Renal pelvis (tissue), 4 donors: ENCODE data around the gene NSD1. TPM values are rescaled to one million over a fixed set of nuclear protein-coding genes. Genes with fewer than 3 reads are reported as not detected.
A peak's percentile ranks its signal among the peaks of the same experiment; 100 is the strongest.

Source experiments
- DNase-seq: peaks from one replicate; pipeline ENCODE4 v3.0.0-alpha.2; 2013
- polyA plus RNA-seq, 3 donors: library from polyadenylated mRNA; unstranded; fragments of 120-200 nt; gene quantifications; one replicate each; pipeline ENCODE4 v1.2.1, GENCODE V29; 2013; ENCODE audit not compliant: insufficient read length in 3 of 3

The NSD1 gene
- polyA plus RNA-seq, 3 donors = 62.9 to 70.0 (median 68.5) TPM

DNA sequence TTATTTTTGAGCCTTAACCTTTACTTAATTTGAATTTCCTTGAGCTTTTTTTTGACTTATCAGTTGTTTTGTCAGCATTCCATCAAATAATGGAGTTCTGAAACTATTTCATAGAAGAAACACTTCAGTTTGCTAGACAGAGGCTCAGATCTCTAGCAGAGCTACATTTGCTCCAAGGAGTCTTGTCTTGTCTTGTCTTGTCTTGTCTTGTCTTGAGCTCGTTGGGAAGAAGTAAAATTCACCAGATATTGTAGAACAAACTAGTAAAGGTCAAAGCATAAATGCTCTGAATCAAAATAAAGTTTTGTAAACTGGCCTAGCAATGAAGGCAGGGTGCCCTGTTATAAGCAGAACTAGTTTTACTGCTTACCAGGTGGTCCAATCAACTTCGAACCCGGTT is 136.4 kb downstream of the NSD1 start:
- no peak for DNase-seq

DNA sequence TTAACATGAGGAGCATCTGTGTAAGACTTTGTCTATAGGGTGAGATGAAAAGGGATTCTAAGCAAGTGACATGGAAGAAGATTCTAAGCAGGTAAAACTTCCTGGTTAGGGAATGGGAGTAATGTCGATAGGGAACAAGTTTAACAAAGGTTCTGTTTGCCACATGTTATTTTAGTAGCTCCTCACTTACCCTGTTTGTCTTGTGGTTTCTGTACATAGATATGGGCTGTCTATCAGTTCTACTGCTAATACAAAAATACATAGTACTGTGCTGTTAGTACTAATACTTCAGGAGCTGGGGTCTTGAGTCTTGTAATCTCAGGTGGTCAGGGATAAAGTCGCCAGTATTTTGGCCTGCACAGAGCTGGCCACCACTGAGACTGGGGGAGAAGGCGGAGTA is 137.1 kb downstream of the NSD1 start:
- no peak for DNase-seq

DNA sequence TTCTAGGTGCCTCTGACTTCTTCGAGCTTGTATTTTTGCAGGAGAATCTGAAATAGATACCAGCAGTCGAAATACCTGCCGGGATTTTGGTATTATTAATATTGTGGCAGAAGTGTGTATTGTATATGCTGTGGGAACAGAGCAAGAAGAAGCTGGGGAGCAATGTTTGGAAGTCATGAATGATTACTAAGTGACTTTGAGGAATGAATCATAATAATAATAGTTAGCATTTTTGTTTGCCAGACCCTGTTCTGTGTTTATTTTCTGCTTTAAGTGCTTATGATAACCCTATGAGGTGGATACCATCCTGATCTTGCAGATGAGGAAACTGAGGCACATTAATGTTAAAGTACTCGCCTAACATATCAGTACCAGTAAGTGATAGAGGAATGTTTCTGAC is 137.5 kb downstream of the NSD1 start:
- no peak for DNase-seq

DNA sequence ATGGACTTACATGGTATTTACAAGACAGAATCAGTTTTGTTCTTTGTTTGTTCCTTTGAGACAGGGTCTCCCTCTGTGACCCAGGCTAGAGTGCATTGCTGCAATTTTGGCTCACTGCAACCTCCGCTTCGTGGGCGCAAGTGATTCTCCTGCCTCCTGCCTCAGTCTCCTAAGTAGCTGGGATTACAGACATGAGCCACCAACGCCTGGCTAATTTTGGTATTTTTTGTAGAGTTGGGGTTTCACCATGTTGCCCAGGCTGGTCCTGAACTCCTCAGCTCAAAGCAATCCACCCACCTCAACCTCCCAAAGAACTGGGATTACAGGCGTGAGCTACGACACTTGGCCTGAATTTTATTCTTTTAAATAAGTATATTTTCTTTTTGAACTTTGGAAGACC is 142.3 kb downstream of the NSD1 start:
- no peak for DNase-seq

DNA sequence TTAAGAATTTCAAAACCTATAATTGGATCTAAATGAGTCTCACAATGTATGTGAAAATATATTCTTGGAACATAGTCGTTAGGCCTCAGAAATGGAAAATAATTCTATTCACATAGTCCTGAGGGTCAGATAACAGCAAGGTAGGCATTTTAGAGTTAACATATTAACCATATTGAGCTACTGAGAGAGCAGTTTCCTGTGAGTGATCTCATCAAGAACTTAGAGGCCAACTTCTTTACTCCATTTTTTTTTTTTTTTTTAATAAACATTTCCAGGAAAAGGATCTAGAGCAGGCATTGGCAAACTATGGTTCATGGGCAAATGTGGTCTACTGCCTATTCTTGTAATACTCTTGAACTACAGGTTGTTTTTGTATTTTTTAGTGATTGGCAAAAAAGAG is 143.3 kb downstream of the NSD1 start:
- DNase-seq = no peak

DNA sequence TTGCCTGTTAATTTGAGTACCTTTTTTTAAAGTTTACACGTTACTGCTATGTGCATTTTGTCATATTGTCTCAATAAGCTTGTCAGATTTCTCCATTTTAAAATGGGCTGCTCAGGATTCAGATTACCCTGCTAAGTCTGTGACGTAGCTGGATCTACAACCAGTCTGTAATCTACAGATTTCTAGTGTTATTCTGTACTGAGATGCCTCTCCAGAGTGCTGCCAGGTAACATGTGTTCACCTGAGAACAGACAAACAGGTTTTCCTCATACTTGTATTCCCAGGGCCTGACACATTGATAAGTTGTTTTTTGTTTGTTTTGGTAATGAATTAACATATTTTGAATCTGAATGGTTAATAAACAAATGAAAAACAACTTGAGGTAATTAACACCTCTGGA is 154.6 kb downstream of the NSD1 start:
- DNase-seq = no peak

DNA sequence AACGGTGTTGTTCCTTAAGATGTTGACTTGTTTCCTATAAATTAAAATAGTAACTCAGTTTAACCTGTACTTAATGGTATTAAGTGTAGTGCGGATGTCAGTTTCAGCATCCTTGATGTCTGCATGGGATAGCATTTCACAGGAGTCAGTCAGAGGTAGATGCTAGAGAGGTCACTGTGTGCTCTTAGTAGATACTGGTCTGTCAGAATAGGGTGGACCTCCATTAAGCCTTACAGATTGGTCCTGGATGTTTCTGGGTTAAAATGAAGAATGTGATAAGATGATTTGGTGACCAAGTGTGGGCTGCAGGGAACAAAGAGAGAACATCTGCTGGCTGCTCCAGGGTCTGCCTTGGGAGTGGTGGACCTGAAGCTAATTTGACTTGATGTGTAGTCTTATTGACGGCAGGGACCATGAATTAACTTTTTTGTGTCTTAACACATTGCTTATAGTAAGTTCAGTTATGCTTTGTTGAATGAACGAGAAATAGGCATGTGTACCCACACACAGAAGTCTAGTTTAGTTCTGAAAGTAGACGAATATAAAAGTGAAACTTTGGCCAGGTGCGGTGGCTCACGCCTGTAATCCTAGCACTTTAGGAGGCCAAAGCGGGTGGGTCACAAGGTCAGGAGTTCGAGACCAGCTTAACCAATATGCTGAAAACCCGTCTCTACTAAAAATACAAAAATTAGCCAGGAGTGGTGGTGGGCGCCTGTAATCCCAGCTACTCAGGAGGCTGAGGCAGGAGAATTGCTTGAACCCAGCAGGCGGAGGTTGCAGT is 157.4 kb downstream of the NSD1 start:
- no peak for DNase-seq

DNA sequence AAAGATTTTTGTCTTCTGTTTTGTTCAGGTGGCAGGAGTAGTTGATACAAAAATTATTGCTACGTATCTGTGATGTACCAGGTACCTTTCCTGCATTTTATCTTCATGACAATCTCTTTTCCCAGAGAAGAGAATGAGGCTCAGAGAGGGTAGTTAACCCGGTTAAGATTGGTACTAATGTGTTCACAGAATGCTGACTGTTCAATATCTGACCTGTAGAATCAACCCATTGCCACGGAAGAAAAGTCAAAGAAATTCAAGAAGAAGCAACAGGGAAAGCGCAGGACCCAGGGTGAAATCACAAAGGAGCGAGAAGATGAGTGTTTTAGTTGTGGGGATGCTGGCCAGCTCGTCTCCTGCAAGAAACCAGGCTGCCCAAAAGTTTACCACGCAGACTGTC is 158.2 kb downstream of the NSD1 start:
- DNase-seq = no peak

DNA sequence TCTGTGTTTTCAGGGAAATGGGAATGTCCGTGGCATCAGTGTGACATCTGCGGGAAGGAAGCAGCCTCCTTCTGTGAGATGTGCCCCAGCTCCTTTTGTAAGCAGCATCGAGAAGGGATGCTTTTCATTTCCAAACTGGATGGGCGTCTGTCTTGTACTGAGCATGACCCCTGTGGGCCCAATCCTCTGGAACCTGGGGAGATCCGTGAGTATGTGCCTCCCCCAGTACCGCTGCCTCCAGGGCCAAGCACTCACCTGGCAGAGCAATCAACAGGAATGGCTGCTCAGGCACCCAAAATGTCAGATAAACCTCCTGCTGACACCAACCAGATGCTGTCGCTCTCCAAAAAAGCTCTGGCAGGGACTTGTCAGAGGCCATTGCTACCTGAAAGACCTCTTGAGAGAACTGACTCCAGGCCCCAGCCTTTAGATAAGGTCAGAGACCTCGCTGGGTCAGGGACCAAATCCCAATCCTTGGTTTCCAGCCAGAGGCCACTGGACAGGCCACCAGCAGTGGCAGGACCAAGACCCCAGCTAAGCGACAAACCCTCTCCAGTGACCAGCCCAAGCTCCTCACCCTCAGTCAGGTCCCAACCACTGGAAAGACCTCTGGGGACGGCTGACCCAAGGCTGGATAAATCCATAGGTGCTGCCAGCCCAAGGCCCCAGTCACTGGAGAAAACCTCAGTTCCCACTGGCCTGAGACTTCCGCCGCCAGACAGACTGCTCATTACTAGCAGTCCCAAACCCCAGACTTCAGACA is 160.4 kb downstream of the NSD1 start:
- DNase-seq = no peak

DNA sequence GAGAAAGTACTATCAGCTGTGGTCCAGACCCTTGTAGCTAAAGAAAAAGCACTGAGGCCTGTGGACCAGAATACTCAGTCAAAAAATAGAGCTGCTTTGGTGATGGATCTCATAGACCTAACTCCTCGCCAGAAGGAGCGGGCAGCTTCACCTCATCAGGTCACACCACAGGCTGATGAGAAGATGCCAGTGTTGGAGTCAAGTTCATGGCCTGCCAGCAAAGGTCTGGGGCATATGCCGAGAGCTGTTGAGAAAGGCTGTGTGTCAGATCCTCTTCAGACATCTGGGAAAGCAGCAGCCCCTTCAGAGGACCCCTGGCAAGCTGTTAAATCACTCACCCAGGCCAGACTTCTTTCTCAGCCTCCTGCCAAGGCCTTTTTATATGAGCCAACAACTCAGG is 161.1 kb downstream of the NSD1 start:
- no peak for DNase-seq

DNA sequence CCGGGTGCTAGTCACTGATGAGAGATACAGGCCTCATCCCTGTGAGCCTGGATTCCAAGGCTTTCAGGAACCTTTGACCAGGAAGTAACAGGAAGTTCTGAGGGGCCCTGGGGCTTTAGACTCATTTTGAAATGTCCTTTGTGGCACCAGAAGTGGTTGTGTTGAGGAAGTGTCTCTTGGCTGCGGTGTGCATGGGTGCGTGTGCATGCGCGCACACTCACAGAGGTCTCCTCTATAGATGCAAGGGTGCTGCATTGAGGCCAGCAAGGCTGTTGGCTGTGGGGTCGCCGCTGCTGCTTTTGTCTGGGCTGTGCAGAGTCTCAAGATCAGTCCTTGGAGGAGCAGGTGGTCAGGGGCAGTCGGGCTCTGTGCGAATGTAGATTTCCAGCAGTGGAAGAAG is 162.4 kb downstream of the NSD1 start:
- no peak for DNase-seq

DNA sequence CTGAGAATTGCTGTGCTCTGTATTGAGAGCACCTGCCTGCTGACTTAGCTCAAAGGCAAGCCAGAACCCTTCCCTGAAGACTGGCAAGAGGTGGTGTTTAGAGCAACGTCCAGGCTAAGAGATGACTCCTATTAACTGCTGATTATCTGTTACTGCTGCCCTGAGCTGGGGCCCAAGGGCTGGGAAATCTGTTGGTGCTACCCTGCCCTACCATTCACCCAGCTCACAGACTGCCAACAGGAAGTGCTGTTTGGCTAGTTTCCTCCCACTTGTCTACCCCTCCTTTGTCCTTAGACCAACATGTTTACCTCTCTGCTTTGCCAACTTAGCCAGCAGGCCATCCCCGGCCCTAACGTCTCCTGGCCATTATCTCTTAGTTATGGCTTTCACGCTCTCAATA is 163.0 kb downstream of the NSD1 start:
- DNase-seq = no peak

DNA sequence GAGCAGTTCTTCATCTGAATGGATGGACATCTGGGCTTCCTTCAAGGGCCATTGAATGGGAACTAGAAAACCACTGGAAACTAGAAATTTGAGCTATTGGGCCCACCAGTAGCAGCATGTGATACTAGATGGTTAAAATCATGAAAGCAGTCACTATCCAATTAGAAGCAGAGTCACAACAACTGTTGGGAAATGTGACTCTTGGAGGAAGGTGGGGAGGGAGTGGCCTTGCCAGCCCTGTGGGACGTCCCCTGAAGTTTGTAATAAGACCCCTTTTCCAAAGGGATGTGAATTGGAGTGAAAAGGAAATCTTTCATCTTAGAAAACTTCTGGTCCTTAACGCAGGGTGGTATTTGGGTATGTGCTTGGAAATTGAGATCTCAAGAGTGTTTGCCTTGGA is 164.3 kb downstream of the NSD1 start:
- DNase-seq = no peak

DNA sequence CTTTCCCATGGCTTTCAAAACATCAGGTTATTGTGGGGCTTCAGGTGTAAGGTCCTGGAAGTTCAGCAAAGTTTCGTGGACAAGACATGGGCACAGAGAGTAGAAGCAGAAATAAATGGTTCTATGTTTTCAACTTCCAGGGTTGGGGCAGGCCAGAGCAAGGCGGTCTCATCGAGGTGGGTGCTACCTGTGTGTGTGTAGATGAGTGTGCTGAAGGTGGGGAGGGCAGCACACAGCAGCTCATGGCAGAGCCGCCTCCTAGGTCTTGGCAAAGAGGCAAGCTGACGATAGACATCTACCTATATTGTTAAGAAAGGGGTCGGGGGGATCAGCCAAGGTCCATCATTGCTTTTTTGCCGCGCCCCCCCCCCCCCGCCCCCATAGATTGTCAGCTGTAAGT is 166.1 kb downstream of the NSD1 start:
- no peak for DNase-seq

DNA sequence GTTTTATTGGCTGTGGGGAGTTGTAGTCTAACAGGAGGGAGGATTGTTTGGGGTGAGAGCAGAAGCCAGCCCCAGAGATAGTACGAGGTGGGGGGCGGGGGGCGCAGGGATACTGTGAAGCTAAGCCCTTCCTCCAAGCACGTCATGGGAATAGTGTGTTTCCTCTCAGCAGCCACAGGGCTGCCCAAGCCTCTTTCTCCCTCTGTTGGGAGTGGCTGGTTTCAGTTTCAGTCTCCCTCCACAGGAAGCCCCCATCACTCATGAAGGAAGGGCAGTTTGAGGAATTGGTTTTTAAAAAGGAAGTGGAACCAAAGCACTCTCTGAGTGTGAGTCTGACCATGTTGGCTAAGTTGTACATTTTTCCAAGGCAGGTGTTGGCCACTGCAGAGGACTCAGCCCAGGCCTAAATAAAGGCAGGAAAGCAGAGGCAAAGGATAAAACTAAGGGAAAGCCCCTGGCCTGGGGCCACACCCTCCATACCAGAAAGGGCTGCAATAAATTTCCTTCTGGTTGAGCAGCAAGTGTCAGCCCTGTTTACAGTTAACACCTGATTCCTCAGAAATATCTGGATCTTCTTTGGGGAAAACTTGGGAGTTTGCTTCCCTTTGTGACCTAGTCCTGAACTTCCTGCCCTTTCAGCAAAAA is 166.8 kb downstream of the NSD1 start:
- no peak for DNase-seq

DNA sequence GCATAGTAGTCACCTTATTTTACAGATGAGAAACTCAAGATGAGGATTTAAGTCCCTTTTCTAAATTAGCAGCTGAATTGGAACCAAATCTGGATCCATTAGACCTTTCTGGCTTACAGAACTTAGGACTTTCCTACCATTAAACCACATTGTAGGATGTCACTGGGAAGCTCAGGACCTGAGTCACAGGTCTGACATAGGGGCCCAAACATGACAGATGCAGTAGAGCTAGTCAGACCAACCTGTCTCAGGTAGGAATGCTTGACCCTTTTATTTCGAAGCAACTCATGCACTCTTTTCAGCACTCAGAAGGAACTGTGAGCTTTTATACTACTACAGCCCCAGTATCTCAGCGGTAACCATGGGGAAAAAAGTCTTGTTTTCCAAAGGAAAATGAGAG is 167.4 kb downstream of the NSD1 start:
- DNase-seq = no peak

DNA sequence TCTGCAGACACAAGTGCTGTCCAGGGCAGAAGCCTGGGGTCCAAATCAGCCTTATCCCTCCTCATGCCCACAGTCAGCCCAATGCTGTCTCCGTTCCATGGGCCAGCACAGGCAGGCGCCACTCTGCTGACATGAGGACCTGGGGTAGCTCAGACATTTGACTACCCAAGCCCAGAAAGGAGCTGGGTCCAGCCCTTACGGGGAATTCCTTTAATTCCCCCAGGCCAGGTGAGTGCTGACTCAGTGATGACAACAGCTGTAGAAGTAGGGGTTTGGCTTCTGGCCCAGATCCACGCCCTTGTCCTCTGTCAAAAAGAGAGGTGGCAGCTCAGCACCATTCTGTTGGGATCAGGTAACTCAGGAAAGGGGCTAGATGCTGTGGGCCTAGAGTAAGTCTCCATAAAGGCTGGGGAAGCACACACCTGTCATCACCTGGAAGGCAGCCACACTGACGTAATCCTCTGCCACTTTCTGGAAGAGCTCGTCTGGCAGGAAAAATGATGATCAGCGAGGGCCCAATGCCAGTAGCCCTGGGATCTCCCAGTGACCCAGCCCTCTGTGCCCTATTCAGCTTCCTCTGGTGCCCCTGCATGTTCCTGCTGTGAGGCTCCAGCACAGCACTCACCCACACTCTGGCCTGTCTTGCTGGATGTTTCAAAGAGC is 168.1 kb downstream of the NSD1 start:
- DNase-seq = no peak

DNA sequence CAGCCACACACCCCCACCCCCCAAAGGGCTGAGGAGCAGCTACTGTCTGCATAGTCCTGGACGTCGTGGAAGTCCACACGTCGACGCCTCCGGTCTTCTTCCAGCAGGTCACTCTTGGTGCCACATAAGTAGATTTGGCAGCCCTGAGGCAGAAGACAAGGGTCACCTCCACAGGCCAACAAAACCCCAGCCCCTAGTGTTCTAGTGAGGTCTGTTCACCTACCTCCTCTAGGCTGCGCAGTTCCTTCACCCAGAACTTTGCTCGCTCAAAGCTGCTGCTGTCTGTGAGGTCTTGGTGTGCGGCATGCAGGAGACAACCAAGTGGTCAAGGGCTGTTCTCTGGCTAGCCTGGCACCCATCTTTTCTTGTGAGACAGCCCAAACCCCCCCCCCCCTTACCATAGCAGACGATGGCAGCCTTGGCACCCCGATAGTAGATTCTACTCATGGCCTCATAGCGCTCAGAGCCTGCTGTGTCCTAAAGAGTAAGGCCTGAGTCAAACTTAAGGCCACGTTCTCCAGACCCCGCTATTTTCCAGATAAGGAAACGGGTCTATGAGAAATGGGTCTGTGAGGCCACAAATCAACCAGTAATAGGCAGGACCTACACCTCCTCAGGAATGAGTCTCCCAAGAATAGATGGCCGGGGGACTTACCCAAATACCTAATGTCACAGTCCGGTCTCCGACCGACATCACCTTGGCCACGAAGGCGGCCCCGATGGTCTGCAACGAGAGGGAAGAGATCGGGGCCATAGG is 169.0 kb downstream of the NSD1 start:
- DNase-seq = no peak

DNA sequence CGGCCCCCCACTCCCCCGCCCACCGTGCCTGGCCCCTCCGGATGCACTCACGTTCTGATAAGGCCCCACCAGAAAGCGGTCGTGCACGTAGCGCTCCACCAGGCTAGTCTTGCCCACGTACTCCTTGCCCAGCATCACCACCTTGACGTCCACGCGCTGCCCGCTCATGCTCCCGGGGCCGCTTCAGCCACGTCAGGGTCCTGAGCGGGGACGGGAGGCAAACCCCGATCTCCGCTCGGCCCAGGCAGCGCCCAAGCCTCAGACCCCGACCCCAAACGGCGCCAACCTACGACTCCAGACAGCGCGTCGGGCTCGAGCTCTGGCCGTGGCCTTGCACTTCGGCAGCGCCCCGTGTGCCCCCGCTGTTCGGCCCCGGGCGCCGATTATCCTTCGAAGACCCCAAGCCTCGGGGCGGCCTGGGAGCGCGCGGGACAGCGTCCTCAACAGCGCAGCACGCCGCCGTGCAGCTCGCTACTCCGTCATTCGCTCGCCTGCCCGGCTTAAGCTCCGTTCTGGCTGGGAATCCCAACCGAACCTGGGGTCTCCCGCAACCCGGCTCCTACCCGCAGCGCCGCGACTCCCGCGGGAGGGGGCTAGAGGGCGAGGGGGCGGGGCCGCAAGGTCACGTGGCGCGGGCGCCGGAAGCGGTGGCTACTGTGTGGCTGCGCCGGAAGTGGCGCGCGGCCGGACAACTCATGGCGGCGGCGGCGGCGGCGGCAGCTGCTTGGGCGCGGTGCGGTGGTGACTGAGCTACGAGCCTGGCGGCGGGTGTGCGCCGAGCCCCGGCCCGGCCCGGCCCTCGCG is 169.8 kb downstream of the NSD1 start, which contains the start of the genes PRELID1 and RAB24:
TSS of gene PRELID1 (plus strand) at position 679 of the 804 bp plus-strand sequence. CDS start 187 bp downstream, outside the sequence.
TSS of gene RAB24 (minus strand) at position 599 of the 804 bp plus-strand sequence. CDS start at position 168, 431 bp downstream.
- DNase-seq = peak; percentile 86

DNA sequence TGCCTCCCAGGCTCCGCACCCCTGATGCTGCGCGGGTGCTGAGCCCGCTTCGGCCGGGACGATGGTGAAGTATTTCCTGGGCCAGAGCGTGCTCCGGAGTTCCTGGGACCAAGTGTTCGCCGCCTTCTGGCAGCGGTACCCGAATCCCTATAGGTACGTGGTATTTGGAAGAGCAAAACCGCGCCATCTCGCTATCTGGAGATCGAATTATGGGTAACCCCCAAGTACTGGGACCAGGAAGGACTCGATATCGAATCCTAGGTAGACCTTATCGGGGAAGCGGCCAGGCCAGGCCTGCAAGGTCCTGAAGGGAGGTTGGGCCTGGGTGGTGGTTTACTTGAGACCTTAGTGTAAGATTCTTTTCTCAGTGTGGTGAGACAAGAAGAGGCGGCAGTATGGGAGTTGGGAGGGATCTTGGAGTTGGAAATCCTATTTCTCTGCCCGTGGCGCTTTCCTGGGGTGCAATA is 170.4 kb downstream of the NSD1 start:
- no peak for DNase-seq
